Measurements from ENCODE around the gene TGM2.

DNA sequence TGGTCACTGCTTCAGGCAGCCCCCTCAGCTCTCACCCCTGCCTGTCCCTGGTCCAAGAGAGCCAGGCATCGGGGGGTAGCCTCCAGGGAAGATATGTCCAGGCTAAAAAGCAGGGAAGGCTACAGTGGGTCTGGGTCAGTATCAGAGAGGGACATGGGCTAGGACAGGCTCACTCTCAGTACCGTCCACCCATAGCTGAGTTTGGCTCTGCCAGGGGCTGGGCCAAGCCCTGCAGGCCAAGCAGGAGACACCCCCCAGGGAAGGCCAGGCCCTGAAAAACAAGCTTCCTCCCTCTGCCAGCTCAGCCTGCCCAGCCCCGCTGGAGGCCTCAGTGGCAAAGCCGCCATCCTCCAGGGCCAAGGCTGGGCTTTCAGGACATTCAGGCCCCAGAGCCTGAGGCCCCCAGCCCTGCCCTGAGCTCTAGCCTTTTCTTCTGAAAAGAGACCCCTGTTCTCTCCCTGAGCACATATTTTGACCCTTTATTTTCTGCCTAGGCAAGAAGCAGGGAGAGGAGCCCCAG lies 28.6 kb upstream of the TGM2 start:
- TF ChIP-seq POLR2A (IDR thresholded peaks at IDR 0.05): no peak
- TF ChIP-seq, protein P1, sequence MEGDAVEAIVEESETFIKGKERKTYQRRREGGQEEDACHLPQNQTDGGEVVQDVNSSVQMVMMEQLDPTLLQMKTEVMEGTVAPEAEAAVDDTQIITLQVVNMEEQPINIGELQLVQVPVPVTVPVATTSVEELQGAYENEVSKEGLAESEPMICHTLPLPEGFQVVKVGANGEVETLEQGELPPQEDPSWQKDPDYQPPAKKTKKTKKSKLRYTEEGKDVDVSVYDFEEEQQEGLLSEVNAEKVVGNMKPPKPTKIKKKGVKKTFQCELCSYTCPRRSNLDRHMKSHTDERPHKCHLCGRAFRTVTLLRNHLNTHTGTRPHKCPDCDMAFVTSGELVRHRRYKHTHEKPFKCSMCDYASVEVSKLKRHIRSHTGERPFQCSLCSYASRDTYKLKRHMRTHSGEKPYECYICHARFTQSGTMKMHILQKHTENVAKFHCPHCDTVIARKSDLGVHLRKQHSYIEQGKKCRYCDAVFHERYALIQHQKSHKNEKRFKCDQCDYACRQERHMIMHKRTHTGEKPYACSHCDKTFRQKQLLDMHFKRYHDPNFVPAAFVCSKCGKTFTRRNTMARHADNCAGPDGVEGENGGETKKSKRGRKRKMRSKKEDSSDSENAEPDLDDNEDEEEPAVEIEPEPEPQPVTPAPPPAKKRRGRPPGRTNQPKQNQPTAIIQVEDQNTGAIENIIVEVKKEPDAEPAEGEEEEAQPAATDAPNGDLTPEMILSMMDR (IDR thresholded peaks at IDR 0.05): no peak
- TF ChIP-seq POLR2AphosphoS5 (IDR thresholded peaks at IDR 0.05; ENCODE audit: insufficient read depth in 1 of 2, low read depth in 1 of 2): no peak
